Stimulated activated CD8-positive, alpha-beta memory T cell treated with anti-CD3 and anti-CD28 coated beads, Interleukin-12 subunit alpha, Interleukin-12 subunit beta, amount 100 ng/mL, for 24 hours (primary cell): ENCODE data around the gene CST1.

ENCODE experiments used
- DNase-seq: peaks from one replicate; pipeline ENCODE4 v3.0.0-alpha.2; 2020; ENCODE audit errors: extremely low read depth

Gene CST1

DNA sequence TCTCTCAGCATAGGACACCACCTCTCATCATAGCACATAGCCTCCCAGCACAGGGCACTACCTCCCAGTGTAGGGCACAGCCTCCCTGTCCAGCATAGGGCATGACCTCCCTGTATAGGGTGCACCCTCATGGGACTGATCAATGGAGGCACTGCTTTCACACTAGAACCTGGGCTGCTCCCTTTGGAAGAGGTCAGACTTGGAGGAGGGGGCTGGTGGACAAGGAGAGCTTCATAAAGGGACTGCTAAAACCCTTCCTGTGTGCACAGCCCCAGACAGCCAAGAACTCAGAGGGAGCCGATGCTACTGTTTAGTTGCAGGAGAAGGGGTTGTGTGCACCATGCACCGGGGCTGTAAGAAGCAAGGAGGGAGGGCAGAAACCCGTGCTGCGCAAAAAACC, 40.0 kb downstream of the CST1 start:
- no peak for DNase-seq

DNA sequence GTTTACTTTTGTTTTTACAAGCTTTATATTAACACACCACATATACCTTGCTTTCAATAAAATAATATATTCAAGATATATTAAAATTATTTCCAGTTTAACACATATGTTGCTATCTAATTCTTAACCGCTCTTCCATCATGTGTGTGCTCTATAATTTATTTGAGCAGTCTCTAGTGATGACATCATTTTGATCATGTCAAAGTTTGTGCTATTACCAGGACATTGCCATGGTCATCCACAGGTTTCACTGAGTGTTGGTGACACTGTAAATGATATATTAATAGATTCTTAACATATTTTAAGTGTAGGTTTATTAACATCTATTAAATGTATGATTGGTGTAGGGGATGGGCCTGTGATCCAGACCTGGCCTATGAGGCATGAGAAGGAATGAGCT, 44.8 kb downstream of the CST1 start:
- DNase-seq = no peak

DNA sequence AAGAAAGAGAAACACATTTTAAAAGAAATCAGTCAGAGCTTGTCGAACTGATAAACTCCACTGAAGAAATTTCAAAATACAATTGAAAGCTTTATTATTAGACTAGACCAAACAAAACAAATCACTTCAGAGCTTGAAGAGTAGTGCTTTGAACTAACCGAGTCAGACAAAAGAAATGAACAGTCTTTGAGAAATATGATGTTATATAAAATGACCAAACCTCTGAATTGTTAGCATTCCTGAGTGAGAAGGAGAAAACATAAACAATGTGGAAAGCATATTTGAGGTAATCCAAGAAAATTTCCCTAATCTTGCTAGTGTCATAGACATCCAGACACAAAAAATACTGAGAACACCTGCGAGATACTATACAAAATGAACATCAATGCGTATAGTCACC, 48.7 kb downstream of the CST1 start:
- no peak for DNase-seq

DNA sequence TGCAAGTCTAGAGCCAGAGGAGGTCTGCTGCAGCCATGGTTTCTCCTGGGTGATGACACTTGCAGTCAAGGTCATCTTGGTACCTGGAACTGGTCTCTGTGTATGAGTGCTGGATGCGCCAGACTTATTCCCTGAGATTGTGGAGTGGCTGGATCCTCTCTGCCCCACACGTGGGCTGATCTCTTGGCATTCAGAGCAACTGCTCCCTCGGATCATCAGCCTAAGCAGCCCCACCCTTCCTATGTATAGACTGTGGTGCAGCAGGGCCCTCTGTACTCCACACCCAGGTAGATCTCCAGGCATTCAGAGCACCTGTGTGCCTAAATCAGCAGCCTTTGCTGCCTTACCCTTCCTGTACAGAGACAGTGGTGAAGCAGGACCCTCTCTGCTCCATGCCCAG, 49.8 kb downstream of the CST1 start:
- no peak for DNase-seq

DNA sequence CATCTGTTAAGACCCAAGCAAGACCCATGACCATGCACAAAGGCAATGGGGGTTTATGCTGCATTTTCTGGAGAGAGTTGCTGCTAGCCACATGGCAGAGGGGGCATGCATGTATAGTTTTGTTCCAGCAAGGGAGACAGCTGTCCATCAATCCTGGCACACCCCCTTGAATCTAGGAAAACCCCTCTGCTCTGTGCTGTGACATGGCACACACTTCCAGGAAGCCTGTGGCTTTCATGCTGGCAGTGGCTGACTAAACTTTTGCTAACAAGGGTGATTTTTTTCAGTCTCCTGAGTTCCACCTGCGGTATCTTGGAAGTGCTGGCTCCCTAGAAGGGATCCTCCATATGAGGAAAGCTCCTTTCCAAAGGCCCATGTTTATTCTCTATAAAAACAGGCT, 52.8 kb downstream of the CST1 start:
- no peak for DNase-seq
